GM11168 (cell line): Measurements from ENCODE around the gene SMAD1.

Source experiments
- in situ Hi-C: fragments of 300-500 bp; cut with MboI; formaldehyde crosslinking; loops from one replicate; pipeline ENCODE4 v1.12.0; 2022; ENCODE audit warnings: low sequenced_read_pairs; ENCODE audit not compliant: unreplicated experiment

SMAD1 gene

GRCh38 chr4:145481164-145481941 lies at the start of gene SMAD1:
Gene SMAD1 (plus strand): TSS chr4:145481853. CDS start chr4:145514614, 32,761 bp downstream.
- in situ Hi-C loops: no loop called here

- in situ Hi-C loops: no loop called here
Measured at GRCh38 chr4:145433684-145434083, 48.0 kb upstream of the SMAD1 start.

- in situ Hi-C loops: no loop called here
Measured at GRCh38 chr4:145435646-145436045, 46.0 kb upstream of the SMAD1 start.

- in situ Hi-C loops: no loop called here
Measured at GRCh38 chr4:145436114-145436513, 45.5 kb upstream of the SMAD1 start.

GRCh38 chr4:145436796-145437195 lies 44.9 kb upstream of the SMAD1 start:
- in situ Hi-C loops: no loop called here

GRCh38 chr4:145437466-145437865 lies 44.2 kb upstream of the SMAD1 start:
- in situ Hi-C loops: no loop called here

- in situ Hi-C loops: no loop called here
Measured at GRCh38 chr4:145438298-145438697, 43.4 kb upstream of the SMAD1 start.

GRCh38 chr4:145440292-145441007 lies 41.2 kb upstream of the SMAD1 start:
- in situ Hi-C loops: no loop called here

GRCh38 chr4:145446184-145446583 lies 35.5 kb upstream of the SMAD1 start:
- in situ Hi-C loops: no loop called here

GRCh38 chr4:145451895-145452294 lies 29.8 kb upstream of the SMAD1 start:
- in situ Hi-C loops: no loop called here

- in situ Hi-C loops: no loop called here
Measured at GRCh38 chr4:145452447-145453162, 29.0 kb upstream of the SMAD1 start.

- in situ Hi-C loops: no loop called here
Measured at GRCh38 chr4:145453163-145453520, 28.5 kb upstream of the SMAD1 start.

GRCh38 chr4:145473203-145473602 lies 8.4 kb upstream of the SMAD1 start:
- in situ Hi-C loops: no loop called here

GRCh38 chr4:145480257-145480656 lies 1.4 kb upstream of the SMAD1 start:
- in situ Hi-C loops: no loop called here

- in situ Hi-C loops: no loop called here
Measured at GRCh38 chr4:145481942-145482208, 222 bp downstream of the SMAD1 start.

GRCh38 chr4:145482209-145483037 lies 770 bp downstream of the SMAD1 start:
- in situ Hi-C loops: no loop called here

GRCh38 chr4:145483514-145483913 lies 1.9 kb downstream of the SMAD1 start:
- in situ Hi-C loops: no loop called here

GRCh38 chr4:145484225-145484846 lies 2.7 kb downstream of the SMAD1 start:
- in situ Hi-C loops: no loop called here

- in situ Hi-C loops: no loop called here
Measured at GRCh38 chr4:145485120-145485519, 3.5 kb downstream of the SMAD1 start.

- in situ Hi-C loops: no loop called here
Measured at GRCh38 chr4:145486603-145487002, 5.0 kb downstream of the SMAD1 start.
